ENCODE measurements around the gene PIEZO1. TPM values are rescaled to one million over a fixed set of nuclear protein-coding genes. Genes with fewer than 3 reads are reported as not detected.

PIEZO1 gene
- total RNA-seq, 2 donors from 2014 or later: 37.7 to 73.2 TPM

DNA sequence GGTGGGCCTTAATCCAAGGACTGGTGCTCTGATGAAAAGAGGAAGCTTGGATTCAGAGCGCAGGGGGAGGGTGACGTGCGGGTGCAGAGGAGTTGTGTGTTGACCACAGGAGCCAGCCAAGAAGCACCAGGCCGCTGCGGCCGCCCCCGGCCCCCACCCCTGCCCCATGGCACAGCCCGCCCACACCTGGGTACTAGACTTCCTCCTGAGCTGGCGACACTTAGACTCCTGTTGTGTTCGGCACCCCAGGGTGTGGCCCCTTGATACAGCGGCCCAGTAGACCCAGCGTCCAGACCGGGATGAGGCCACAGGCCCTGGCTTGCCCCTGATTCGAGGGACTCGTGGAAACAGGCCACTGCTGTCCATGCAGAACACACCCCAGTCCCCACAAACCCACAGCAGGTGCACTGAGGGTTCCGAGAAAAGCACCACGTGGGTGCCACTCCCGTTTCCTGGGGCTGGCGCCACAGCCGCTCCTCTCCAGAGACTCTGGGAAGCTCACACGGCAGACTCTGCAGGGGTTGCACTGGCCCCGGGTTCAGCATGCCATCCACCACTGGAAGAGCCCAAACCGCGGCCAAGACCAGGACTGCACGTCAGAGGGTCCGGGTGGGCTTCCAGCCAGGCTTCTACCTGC, 93.0 kb downstream of the PIEZO1 start:
- no peak overlapping the region for H3K27ac ChIP-seq
- no peaks in the 10 kb centered on the region for H3K27me3 ChIP-seq
- H3K4me3 ChIP-seq: no peak overlapping the region
- no peak for DNase-seq (ENCODE audit: low spot score)
- TF ChIP-seq, protein P1, sequence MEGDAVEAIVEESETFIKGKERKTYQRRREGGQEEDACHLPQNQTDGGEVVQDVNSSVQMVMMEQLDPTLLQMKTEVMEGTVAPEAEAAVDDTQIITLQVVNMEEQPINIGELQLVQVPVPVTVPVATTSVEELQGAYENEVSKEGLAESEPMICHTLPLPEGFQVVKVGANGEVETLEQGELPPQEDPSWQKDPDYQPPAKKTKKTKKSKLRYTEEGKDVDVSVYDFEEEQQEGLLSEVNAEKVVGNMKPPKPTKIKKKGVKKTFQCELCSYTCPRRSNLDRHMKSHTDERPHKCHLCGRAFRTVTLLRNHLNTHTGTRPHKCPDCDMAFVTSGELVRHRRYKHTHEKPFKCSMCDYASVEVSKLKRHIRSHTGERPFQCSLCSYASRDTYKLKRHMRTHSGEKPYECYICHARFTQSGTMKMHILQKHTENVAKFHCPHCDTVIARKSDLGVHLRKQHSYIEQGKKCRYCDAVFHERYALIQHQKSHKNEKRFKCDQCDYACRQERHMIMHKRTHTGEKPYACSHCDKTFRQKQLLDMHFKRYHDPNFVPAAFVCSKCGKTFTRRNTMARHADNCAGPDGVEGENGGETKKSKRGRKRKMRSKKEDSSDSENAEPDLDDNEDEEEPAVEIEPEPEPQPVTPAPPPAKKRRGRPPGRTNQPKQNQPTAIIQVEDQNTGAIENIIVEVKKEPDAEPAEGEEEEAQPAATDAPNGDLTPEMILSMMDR (IDR thresholded peaks at IDR 0.05): no peak
- H3K4me1 ChIP-seq: peaks cover 0 to 16% of the 10 kb centered on the region in 2 donors
- no peaks in the 10 kb centered on the region for H3K9me3 ChIP-seq
- peaks cover 12% of the 10 kb centered on the region for H3K36me3 ChIP-seq

DNA sequence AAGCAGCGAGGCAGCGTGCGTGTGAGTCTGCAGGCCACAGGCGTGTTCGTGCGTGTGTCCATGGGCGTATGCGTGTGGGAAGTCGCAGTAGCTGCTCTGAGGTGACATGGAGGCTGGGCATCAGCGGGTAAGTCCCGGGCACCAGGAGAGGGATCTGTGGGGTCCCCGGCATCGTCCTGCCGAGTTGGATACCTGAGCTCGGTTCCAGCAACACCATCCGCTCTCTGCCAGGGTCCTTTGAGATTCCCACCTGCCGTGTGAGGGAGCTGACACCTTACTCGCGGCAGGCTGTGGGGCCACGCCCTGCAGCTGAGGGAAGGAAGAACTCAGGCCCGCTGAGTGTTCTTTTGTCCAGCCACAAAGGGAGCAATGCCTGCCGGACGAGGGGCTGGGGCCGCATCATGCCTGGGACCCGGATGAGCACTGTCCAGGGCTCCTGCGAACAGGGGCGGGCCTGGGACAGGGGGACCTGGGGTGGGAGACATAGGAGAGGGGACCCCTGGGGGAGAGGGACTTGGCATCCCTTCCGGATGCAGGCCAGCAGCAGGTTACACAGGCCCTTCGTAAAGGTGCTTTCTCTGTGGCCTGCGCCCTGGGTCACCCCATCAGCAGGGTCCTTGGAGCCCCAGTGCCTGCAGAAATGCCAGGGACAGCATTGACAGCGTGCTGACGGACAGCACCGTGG, 93.7 kb downstream of the PIEZO1 start:
- Histone ChIP-seq H3K36me3 (peaks cover 4% of the 10 kb centered on the region), H3K9me3 (no peaks in the 10 kb centered on the region), H3K4me3 (no peak overlapping the region), H3K27me3 (no peaks in the 10 kb centered on the region), H3K27ac (no peak overlapping the region), H3K4me1 (peaks cover 0 to 24% of the 10 kb centered on the region in 2 donors)
- TF ChIP-seq, protein P1 (IDR thresholded peaks at IDR 0.05): no peak
- no peak for DNase-seq (ENCODE audit: low spot score)

DNA sequence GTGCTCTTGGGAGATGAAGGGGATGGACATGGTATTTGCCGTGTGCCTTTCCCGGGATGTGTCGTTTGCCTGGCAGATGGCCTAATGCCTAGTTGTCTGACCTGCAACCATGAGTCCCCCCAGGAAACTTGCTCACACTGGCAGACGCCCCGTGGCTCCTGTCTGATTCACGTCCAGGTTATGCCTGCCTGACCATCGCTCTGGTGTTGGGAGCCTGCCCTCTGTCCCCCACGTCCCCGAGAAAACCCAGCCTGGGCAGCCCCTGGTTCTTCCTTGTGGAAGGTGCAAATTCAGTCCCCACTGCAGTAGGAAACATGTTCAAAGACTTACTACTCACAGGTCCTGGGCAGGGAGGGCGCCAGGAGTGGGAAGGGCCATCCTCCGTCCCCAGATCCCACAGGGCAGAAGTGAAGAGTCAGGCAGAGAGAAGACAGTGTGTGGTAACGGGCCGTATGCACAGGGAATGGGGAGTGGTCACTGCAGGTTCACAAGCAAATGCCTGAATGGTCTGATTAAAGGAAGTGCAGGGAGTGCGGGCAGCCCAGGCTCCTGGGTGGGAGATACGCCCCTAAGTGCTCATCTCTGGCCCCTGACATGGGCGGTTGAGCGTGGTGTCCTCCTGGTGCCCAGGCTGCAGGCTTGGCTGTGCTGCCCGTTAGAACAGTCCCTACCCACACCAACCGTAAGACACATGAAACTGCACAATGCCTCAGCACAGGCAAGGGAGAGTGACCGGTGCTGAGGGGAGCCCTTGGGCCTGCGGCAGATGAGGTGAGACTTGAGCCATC, 94.5 kb downstream of the PIEZO1 start:
- H3K27me3 ChIP-seq: no peaks in the 10 kb centered on the region
- H3K27ac ChIP-seq: no peak overlapping the region
- no peaks in the 10 kb centered on the region for H3K36me3 ChIP-seq
- DNase-seq (ENCODE audit: low spot score): no peak
- H3K4me3 ChIP-seq: no peak overlapping the region
- no peaks in the 10 kb centered on the region for H3K9me3 ChIP-seq
- H3K4me1 ChIP-seq: peaks cover 0 to 31% of the 10 kb centered on the region in 2 donors
- TF ChIP-seq, protein P1 (IDR thresholded peaks at IDR 0.05): no peak

DNA sequence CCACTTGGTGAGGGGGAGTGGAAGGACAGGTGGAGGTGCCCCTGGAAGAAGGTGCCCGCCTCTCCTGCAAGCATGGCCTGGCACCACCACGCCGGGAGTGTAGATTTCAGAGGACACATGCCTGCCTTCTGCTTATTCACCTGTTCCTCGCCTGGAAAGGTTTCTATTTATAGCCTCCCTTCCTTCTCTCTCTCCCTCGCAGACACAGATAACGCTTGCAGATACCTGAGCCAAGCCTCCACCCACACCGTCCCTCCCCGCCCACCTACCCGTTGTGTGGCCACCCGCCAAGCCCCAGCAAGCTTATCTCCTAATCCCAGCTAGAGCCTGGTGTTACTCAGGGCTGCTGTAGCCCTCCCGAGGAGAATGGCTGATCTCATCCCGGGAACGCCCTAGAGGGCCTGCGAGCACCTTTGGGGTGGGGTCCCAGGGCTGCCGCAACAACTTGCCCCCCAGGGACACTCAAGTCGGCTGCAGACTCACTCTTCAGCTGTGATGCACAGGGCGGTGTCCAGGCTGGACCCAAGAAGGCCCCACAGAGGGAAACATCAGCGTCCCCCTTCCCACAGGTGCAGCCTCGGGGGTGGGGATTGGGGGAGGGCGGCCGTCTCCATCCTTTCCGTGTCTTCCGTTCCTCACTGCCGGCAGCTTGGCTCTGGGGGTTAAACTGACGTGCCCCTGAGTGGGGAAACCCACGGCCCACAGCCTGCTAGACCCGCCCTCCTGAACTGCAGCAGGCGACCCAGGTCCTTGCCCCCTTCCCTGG, 96.8 kb downstream of the PIEZO1 start:
- DNase-seq (ENCODE audit: low spot score): no peak
- H3K27me3 ChIP-seq: no peaks in the 10 kb centered on the region
- no peak overlapping the region for H3K4me3 ChIP-seq
- H3K36me3 ChIP-seq: no peaks in the 10 kb centered on the region
- no peak overlapping the region for H3K27ac ChIP-seq
- TF ChIP-seq, protein P1 (IDR thresholded peaks at IDR 0.05): no peak
- no peaks in the 10 kb centered on the region for H3K9me3 ChIP-seq
- peaks cover 0 to 40% of the 10 kb centered on the region in 2 donors for H3K4me1 ChIP-seq

DNA sequence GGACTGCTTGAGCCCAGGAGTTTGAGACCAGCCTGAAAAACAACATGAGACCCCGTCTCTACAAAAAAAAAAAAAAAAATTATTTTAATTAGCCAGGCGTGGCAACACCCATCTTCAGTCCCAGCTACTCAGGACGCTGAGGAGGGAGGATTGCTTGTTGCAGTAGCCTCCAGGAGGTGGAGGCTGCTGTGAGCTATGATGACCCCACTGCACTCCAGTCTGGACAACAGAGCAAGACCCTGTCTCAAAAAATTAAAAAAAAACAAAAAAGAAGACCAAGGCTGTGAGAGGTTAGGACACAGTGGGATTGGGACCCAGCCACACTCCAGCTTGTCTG, 97.4 kb downstream of the PIEZO1 start:
- DNase-seq (ENCODE audit: low spot score): no peak
- H3K27ac ChIP-seq: no peak overlapping the region
- peaks cover 0 to 40% of the 10 kb centered on the region in 2 donors for H3K4me1 ChIP-seq
- no peaks in the 10 kb centered on the region for H3K27me3 ChIP-seq
- TF ChIP-seq, protein P1 (IDR thresholded peaks at IDR 0.05): no peak
- no peaks in the 10 kb centered on the region for H3K36me3 ChIP-seq
- no peaks in the 10 kb centered on the region for H3K9me3 ChIP-seq
- no peak overlapping the region for H3K4me3 ChIP-seq
